GM18868 (cell line): ENCODE results near the gene EMP3.
"Not testable (repeated sequence)": the region's sequence is repeated elsewhere in the genome, so short reads cannot be mapped to it uniquely, and the experiment has no call there.

Experiments
- ATAC-seq: cut with Tn5 transposase; IDR thresholded peaks from one replicate; pipeline ENCODE4 v1.9.1; 2021; ENCODE audit warnings: mild to moderate bottlenecking, moderate library complexity; ENCODE audit not compliant: unreplicated experiment

Gene EMP3

DNA sequence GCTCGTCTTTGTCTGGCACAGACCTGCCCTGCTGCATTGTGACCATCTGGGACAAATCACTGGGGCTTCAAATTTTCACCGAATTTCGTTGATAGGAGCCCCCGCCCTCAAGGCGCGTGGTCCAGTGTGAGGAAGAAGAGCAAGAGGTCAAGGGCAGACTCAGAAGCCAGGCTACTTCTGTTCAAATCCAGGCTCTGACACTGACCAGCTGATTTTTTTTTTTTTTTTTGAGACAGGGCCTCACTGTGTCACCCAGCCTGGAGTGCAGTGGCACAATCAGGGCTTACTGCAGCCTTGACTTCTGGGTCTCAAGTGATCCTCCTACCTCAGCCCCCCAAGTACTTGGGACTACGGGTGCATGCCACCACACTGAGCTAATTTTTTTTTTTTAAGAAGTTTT is 46.0 kb downstream of the EMP3 start:
- ATAC-seq = no peak

DNA sequence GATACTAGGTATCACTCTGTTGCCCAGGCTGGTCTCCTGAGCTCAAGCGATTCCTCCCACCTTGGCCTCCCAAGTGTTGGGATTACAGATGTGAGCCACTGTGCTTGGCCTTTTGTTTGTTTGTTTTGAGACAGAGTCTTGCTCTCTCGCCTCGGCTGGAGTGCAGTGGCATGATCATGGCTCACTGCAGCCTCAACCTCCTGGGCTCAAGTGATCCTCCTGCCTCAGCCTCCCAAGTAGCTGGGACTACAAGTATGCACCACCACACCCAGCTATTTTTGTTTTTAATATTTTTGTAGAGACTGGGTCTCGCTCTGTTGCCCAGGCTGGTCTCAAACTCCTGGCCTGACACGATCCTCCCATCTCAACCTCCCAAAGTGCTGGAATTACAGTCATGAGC is 46.4 kb downstream of the EMP3 start:
- ATAC-seq = not testable (repeated sequence)

DNA sequence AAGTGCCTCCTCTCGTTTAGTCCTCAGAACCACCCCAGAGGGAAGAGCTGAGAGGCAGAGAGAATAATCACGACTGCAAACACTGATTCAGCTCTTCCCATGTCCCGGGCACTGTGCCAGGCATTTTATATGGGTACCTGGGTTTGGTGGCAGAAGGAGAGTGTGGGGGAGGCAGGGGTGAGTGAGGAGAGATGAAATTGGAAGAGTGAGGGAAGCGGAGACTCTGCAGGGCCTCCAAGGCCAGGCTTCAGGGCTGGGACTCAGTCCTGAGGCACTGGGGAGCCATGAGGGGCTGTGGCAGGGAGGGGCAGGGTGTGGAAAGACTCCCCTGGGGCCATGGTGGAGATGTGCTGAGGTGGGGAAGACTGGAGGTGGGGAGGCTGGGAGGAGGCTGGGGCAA is 47.6 kb downstream of the EMP3 start:
- no peak for ATAC-seq

DNA sequence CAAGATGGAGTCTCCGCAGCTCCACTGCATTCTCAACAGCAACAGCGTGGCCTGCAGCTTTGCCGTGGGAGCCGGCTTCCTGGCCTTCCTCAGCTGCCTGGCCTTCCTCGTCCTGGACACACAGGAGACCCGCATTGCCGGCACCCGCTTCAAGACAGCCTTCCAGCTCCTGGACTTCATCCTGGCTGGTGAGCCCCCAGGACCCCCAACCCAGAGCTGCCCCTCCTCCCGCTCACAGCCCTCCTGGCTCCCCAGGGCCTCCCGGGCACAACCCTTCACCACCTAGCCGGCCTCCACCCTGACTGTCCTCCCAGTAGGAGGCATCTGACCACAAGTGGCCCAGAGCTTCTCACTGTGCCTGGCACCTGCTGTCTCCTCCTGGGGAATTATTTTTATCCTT is 48.2 kb downstream of the EMP3 start:
- ATAC-seq = no peak

DNA sequence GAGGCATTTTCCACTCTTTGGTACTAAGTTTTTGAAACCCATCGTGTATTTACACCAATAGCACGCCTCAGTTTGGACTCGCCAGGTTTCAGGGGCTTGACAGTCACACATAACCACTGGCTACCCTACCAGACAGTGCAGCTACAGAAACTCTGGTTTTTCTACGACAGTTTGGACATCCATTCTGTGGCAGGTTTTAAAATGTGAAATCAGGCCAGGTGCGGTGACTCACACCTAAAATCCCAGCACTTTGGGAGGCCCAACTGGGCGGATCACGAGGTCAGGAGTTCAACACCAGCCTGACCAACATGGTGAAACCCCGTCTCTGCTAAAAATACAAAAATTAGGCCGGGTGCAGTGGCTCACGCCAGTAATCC is 52.8 kb downstream of the EMP3 start:
- ATAC-seq = no peak

DNA sequence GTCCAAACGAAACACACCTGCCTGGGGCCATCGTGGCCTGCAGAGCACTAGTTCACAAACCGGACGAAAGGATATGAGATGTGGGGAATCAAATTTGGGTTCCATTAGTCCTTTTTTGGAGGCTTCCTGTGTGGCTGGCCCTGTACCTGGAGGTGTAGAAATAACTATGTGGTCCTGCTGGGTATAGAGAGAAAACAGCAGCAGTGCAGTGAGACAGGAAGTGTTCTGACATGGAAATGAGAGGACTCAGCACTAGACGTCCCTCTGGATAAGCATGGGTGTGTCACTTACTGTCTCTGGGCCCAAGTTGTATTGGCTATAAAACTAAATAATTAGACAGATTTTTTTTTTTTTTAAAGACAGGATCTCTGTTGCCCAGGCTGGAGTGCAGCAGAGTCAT is 53.7 kb downstream of the EMP3 start:
- no peak for ATAC-seq
